SU-DHL-6 (cell line): ENCODE results near the gene SEMA4C.

ENCODE experiments used
- H2AFZ ChIP-seq: fragments of 200-600 bp; sonication (generic); 2 replicates; pipeline ENCODE4 v1.6.1; 2014; ENCODE audit warnings: low read depth, mild to moderate bottlenecking, moderate library complexity, mixed read lengths, antibody characterized with exemption, low read length; ENCODE audit not compliant: severe bottlenecking
- H3F3A ChIP-seq: fragments of 200-600 bp; shearing (Covaris generic); 2 replicates; pipeline ENCODE4 v1.6.0; 2016; ENCODE audit warnings: antibody characterized with exemption, mild to moderate bottlenecking; ENCODE audit not compliant: insufficient read depth
- H3K27ac ChIP-seq: fragments of 200-600 bp; sonication (generic); 2 replicates; pipeline ENCODE4 v1.5.1; 2016; ENCODE audit warnings: low read depth, mild to moderate bottlenecking, low read length, moderate library complexity, mixed read lengths
- H3K27me3 ChIP-seq: fragments of 200-600 bp; sonication (generic), shearing (Covaris generic); 2 replicates; pipeline ENCODE4 v1.6.0; 2014; ENCODE audit warnings: mild to moderate bottlenecking, low read length
- H3K36me3 ChIP-seq: fragments of 200-600 bp; sonication (generic); 2 replicates; pipeline ENCODE4 v1.6.1; 2014; ENCODE audit warnings: mild to moderate bottlenecking, low read length, mixed read lengths
- H3K4me2 ChIP-seq: fragments of 300-600, 200-600 bp; shearing (Covaris generic), sonication (generic); 2 replicates; pipeline ENCODE4 v1.6.0; 2014; ENCODE audit warnings: low read length, low read depth, mild to moderate bottlenecking; ENCODE audit not compliant: poor library complexity, severe bottlenecking
- H3K4me3 ChIP-seq: fragments of 200-600 bp; sonication (generic); 2 replicates; pipeline ENCODE4 v1.5.1; 2014; ENCODE audit warnings: antibody characterized with exemption, low read length, mild to moderate bottlenecking, mixed read lengths; ENCODE audit not compliant: insufficient read depth, poor library complexity, severe bottlenecking
- H3K79me2 ChIP-seq: fragments of 200-600 bp; sonication (generic); 2 replicates; pipeline ENCODE4 v1.6.1; 2014; ENCODE audit warnings: mild to moderate bottlenecking, low read length, moderate library complexity; ENCODE audit not compliant: insufficient read depth
- H3K9ac ChIP-seq: fragments of 200-600 bp; sonication (generic); 2 replicates; pipeline ENCODE4 v1.7.0; 2014; ENCODE audit warnings: mild to moderate bottlenecking, low read length
- H3K9me2 ChIP-seq: fragments of 200-600 bp; sonication (generic); replicated peaks from 2 replicates; pipeline ENCODE4 v1.6.1; 2014; ENCODE audit warnings: low read length; ENCODE audit not compliant: insufficient read depth
- H3K9me3 ChIP-seq: fragments of 200-600 bp; sonication (generic); 2 replicates; pipeline ENCODE4 v1.6.1; 2014; ENCODE audit warnings: low read length, mixed read lengths; ENCODE audit not compliant: insufficient read depth
- H4K20me1 ChIP-seq: fragments of 200-600 bp; sonication (generic); 2 replicates; pipeline ENCODE4 v1.6.1; 2014; ENCODE audit warnings: low read depth, mild to moderate bottlenecking, antibody characterized with exemption, low read length, moderate library complexity, mixed read lengths
- EZH2phosphoT487 ChIP-seq: fragments of 200-600 bp; sonication (generic), shearing (Covaris generic); conservative IDR thresholded peaks from 2 replicates; pipeline ENCODE4 v1.6.1; 2018; ENCODE audit warnings: mild to moderate bottlenecking, antibody characterized with exemption, low read length, moderate library complexity, mixed read lengths
- TF ChIP-seq, protein P1 (sequence below): fragments of 200-600 bp; sonication (generic); IDR thresholded peaks from one replicate; pipeline ENCODE4 v1.5.1; 2017; ENCODE audit warnings: antibody characterized with exemption, mild to moderate bottlenecking, low read length, moderate library complexity; ENCODE audit not compliant: insufficient read depth, poor library complexity, severe bottlenecking

SEMA4C gene

DNA sequence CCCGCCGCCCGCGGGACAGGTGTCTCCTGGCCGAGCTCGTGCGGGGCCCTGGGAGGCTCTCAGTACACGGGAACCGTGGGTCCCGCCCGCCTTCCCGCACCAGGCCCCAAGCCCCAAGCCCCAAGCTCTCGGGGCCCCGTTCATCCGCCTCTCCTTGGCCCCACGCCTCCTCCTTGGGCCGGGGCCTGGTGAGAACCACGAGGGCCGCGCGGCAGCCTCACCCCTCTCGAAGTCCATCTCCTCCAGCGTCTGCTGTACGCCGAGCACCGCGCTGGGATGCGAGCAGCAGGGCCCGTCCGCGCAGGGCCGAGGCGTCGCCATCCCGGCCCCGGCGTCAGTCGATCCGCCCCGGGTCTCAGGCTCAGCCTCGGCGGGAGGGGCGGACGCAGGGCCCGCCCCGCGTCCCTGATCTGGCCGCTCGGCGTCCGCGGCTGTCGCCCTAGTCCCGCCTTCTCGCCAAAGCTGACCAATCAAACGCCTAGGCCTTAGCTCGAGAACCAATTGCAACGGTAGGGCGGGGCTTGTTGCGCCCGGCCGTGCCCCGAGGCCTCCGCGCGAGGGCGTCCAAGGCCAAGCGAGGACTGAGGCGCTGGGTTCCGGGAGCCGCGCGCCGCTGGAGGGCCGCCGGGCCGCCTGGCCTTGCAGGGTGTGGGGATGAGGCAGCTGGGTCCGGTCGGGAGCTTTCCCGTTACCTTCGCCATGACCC is 12.1 kb downstream of the SEMA4C start, which contains the start of gene ANKRD39:
ANKRD39 (minus strand) TSS at position 350 of the 706 bp plus-strand sequence; CDS start at position 321, 29 bp downstream.
- no peaks in the 10 kb centered on the region for H3K9me2 ChIP-seq
- peak within 1 kb of the TSS; percentile 78 for H3K4me2 ChIP-seq
- peak within 1 kb of the TSS; percentile 67 for H3K27ac ChIP-seq
- H2AFZ ChIP-seq: peak within 1 kb of the TSS; percentile 87
- H3K4me3 ChIP-seq: peak within 1 kb of the TSS; percentile 72
- H4K20me1 ChIP-seq: no peaks in the 10 kb centered on the region
- H3K36me3 ChIP-seq: no peaks in the 10 kb centered on the region
- H3F3A ChIP-seq: no peaks in the 10 kb centered on the region
- peaks cover 6% of the 10 kb centered on the region; the same call in 1 of the 2 replicates for H3K79me2 ChIP-seq
- TF ChIP-seq, protein P1, sequence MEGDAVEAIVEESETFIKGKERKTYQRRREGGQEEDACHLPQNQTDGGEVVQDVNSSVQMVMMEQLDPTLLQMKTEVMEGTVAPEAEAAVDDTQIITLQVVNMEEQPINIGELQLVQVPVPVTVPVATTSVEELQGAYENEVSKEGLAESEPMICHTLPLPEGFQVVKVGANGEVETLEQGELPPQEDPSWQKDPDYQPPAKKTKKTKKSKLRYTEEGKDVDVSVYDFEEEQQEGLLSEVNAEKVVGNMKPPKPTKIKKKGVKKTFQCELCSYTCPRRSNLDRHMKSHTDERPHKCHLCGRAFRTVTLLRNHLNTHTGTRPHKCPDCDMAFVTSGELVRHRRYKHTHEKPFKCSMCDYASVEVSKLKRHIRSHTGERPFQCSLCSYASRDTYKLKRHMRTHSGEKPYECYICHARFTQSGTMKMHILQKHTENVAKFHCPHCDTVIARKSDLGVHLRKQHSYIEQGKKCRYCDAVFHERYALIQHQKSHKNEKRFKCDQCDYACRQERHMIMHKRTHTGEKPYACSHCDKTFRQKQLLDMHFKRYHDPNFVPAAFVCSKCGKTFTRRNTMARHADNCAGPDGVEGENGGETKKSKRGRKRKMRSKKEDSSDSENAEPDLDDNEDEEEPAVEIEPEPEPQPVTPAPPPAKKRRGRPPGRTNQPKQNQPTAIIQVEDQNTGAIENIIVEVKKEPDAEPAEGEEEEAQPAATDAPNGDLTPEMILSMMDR: peak; percentile 81
- TF ChIP-seq EZH2phosphoT487: no peak
- H3K27me3 ChIP-seq: no peaks in the 10 kb centered on the region
- H3K9me3 ChIP-seq: no peaks in the 10 kb centered on the region
- peak within 1 kb of the TSS; percentile 79 for H3K9ac ChIP-seq

DNA sequence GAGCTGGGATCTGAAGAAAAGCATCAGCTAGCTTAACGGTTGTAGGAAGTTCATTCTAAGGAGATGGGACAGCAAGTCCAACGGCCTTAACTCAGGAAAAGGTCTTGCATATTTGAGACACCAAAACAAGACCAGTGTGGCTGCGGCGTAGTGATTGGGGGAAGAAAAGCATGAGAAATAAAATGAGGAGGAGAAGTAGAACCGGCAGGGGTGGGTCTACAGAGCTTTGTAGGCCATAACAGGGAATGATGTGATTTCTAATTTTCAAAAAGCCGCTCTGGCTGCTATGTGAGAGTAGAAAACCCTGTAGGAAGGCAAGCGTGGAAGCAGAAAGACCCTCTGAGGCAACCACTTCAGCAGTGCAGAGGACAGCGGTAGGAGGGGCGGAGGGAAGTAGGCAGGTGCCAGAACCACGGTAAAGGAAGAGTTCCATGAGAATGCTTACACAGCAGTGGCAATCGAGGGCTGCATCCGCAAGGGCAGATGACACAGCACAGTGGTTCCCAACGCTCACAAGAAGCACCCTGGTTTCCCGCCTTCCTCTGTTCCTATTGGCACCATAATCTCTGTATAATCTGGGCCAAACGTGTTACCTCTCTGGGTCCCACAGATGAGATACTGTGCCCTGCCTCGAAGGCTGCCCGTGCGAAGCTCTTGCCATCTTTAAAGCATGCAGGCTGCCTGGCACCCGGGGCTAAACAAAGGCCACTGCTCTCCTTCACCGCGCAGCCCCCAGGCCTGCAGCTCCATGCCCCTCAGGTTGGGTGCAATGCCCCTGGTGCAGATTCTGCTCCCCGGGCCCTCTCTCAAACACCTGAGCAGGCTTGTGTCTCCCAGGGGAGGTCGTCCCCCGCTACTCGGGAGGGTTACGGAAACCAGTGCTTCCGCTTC is 12.9 kb downstream of the SEMA4C start:
- no peaks in the 10 kb centered on the region for H3K27me3 ChIP-seq
- no peaks in the 10 kb centered on the region for H3K9me2 ChIP-seq
- no peaks in the 10 kb centered on the region for H3F3A ChIP-seq
- TF ChIP-seq, protein P1: no peak
- TF ChIP-seq EZH2phosphoT487: no peak
- peaks cover 6% of the 10 kb centered on the region; the same call in 1 of the 2 replicates for H3K79me2 ChIP-seq
- H3K4me2 ChIP-seq: peak overlapping the region; percentile 78
- H3K9me3 ChIP-seq: no peaks in the 10 kb centered on the region
- peak overlapping the region; percentile 72 for H3K4me3 ChIP-seq
- H4K20me1 ChIP-seq: no peaks in the 10 kb centered on the region
- H2AFZ ChIP-seq: peak overlapping the region; percentile 87
- H3K9ac ChIP-seq: peak overlapping the region; percentile 79
- no peaks in the 10 kb centered on the region for H3K36me3 ChIP-seq
- peak overlapping the region; percentile 67 for H3K27ac ChIP-seq

DNA sequence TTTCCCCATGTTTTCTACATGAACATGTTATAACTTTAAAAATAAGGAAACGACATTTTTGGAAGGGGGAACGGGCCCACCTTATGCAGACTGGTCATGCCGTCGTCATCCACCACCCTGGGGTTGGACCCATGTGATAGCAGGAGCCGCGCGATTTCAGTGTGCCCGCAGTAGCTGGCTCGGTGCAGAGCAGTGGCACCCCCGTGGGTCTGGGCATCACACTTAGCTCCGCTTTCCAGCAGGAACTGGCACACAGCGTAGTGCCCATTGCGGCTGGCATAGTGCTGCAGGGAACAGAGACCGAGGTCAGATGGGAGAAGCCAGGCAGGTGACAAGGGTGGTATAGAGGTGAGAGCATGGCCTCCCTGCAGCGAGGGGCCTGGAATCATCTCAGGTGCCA is 16.6 kb downstream of the SEMA4C start:
- H3K9ac ChIP-seq: no peak overlapping the region
- H3K27me3 ChIP-seq: no peaks in the 10 kb centered on the region
- no peak overlapping the region for H3K4me3 ChIP-seq
- no peaks in the 10 kb centered on the region for H3K9me2 ChIP-seq
- no peak overlapping the region for H3K27ac ChIP-seq
- H3K9me3 ChIP-seq: no peaks in the 10 kb centered on the region
- no peaks in the 10 kb centered on the region for H4K20me1 ChIP-seq
- H3K4me2 ChIP-seq: no peak overlapping the region
- H2AFZ ChIP-seq: no peak overlapping the region
- no peaks in the 10 kb centered on the region for H3K36me3 ChIP-seq
- H3F3A ChIP-seq: no peaks in the 10 kb centered on the region
- TF ChIP-seq, protein P1: no peak
- no peak for TF ChIP-seq EZH2phosphoT487
- peaks cover 6% of the 10 kb centered on the region; the same call in 1 of the 2 replicates for H3K79me2 ChIP-seq
